Thyroid gland (tissue), 4 donors: ENCODE data around the gene EXOC6.

Source experiments
- CTCF ChIP-seq, 6 experiments: fragments of 200-600 bp in 3 of 6; fragments of 450-650 bp in 3 of 6; sonication (generic) in 3 of 6; IDR thresholded peaks; one replicate each; pipeline ENCODE4 v1.5.1; 2016 to 2019; ENCODE audit warnings: antibody characterized with exemption in 6 of 6, mild to moderate bottlenecking in 2 of 6, inconsistent platforms in 1 of 6, moderate library complexity in 1 of 6
- POLR2A ChIP-seq, 2 donors: fragments of 450-650 bp; IDR thresholded peaks; one replicate each; pipeline ENCODE4 v1.6.1; 2017; ENCODE audit warnings: antibody characterized with exemption in 2 of 2, mild to moderate bottlenecking in 2 of 2, moderate library complexity in 1 of 2

DNA sequence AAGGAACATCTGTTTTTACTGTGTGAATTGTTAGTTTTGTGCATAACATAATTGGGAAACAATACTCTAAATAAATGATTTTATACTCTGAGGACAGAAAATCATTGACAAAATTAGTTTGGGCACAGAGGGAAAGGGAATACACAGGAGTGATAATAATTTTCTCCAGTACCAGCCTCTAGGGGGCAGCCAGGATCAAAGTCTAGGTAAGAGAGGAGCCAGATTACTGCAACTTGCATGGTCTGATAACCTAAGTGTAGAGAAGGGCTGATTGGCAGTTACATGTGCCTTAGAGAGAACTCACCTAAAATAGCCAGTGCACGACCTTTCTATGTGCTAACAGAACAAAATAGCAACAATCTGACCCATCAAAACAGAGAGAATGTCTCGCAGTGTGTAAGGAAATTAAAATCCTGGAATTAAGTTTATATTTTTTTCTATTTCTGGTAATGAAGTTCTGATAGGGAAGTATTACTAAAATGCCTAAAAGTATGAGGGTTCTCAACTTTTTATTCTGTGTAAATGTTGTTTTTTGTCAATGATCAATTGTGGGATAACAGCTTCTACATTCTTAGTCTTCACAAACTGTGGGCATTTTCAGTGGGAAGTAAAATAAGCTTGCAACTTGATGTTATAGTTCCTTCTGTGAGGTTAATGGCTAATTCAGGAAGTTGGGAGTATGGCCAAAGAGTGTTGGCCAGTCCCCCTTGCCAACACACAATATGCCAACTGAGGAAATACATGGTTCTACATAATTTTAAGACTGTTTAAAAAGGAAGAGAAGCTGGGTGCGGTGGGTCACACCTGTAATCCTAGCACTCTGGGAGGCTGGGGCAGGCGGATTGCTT lies 66.4 kb downstream of the EXOC6 start:
- TF ChIP-seq CTCF (IDR thresholded peaks at IDR 0.05) (peak; percentile 29 to 74 (median 54)), POLR2A (IDR thresholded peaks at IDR 0.05) (no peak)
